ENCODE data around the gene PLA2G2A. TPM values are rescaled to one million over a fixed set of nuclear protein-coding genes. Genes with fewer than 3 reads are reported as not detected.
"Not testable (repeated sequence)": the region's sequence is repeated elsewhere in the genome, so short reads cannot be mapped to it uniquely, and the experiment has no call there.

The PLA2G2A gene
- total RNA-seq, 1 donor from 2014 or later, result 19.0 TPM

DNA sequence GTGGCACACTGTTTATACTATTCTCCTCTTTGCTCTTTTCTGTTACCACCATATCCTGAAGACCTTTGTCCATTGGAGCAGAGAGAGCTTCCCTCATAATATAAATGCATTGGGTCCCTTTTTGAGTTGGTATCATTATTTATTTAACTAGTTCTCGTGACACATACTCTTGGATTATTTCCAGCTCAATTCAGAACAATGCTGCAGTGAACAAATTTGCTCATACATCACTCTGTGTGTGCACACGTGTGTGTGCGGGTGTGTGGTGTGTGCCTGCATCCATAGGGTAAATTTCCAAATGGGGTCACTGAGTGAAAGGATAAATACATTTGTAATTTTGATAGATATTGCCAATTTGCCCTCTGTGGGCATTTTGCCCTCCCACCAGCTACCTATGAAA lies 5.8 kb downstream of the PLA2G2A start:
- no peak for DNase-seq (ENCODE audit: low spot score)

DNA sequence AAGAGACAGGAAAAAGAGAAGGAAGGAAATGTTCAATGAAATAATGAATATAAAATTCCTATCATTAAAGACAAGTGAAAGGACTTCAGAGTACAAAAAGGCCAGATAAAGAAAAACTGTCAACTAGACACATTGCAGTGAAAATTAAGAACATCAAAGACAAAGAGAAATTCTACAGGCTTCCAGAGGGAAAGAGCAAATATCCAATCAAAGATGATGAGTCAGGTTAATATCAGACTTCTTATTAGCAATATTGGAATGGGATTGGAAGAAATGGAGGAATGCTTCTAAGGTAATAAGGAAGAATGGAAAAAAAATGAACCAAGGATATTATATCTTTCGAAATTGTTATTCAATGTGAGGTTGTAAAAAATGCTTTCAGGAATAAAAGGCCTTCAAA lies 7.8 kb downstream of the PLA2G2A start:
- no peak for DNase-seq (ENCODE audit: low spot score)

DNA sequence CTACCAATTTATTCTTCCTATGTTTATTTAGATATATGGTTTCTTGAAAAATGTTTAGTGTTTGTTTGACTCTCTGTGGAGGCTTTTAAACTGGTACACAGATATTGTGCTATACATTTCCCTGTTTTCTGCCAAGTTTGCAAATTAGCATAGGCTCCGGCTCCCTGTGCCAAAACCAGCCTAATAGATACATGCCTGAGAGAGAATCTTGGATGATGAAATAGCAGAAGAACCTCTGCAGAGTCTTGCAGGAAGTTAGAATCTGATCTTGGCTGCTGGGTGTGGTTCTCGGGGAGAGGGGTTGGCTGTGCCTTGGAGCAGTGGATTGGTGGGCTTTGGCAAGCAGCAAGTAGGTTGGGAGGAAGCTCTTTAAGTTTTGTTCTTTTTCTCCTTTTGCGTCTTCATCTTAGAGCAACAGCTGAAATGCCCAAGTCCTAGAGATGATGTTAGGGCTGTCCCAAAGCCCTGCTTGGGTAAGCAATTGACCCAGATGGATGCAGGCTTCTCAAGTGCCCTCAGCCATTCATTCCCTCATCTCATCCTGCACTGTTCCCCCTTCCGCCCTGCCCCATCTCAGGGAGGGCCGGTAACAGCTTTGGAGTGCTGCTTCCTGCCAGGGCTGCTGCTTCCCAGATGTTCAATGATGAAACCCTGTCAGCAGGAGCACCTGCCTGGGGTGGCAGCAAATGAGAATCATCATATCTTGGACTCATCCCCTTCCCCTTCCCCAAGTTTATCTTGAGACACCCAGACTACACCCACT lies 9.3 kb downstream of the PLA2G2A start:
- no peak for DNase-seq (ENCODE audit: low spot score)

DNA sequence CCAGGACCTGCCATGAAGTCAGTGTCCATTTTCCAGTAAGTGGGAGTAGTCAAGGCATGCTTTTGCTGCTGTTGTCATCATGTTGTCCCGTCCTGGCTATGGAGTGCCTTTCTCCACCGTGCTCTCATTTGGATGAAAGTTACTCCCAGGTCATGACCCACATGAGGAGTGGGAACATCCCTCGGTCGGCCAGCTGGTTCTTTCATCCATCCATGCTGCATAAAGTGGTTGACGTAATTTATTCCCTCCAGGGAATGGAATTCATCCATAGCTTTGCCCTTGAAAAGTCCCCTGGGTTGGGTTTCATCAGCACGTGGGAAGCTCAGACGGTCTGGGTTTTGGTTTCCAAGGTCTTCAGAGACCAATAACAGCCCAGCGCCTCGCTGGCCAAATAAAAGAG lies 11.6 kb downstream of the PLA2G2A start:
- no peak for DNase-seq (ENCODE audit: low spot score)

DNA sequence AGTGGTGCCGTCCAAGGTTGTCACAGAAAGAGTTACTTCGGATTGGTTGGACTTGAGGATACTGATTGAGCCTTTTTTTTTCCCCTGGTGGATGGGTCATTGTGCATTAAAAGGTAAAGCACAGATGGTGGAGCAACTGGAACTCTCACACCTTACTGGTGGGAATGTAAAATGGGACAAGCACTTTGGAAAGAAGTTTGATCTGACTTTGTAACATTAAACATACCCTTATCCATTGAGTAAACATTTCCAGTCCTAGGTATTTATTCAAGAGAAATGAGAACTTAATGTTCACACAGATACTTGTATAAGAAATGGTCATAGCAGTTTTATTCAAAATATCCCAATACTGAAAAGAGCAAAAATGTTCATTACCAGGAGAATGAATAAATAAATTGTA lies 14.9 kb downstream of the PLA2G2A start:
- no peak for DNase-seq (ENCODE audit: low spot score)

DNA sequence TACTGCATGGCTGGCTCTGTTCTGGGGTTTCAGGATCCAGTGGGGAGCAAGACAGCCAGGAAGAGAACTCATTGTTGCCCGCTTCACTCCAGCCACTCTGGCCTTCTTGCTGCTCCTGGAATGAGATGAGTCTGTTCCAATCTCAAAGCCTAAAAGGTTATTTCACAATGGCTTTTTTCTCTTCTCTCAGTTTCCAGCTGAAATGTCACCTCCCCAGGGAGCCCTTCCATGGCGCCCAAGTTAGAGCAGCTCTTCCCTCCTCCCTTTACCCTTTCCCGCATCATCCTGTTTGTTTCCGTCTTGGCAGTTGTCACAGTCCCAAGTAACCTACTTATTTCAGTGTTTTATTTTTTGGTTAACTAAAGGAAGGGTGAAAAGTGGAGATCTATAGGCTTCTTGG lies 15.8 kb downstream of the PLA2G2A start:
- DNase-seq (ENCODE audit: low spot score), result no peak

DNA sequence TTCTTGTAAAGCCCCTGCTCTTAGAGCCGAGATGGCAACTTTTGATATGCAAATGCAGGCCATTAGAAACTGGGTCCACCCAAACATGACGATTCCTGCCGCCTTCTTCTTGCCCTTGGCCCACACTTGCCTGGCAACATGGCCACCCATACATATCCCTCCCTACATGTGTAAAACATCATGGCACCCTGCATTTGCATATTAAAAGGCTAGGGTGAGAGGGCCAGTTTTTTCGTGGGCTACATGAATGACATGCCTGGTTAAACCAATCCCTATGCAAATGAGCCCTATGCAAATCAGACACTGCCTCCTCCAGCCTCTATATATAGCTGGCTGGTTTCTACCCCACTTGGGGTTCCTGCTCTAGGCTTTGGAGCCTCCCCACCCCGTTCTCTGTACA lies 18.8 kb downstream of the PLA2G2A start:
- DNase-seq (ENCODE audit: low spot score), result no peak

DNA sequence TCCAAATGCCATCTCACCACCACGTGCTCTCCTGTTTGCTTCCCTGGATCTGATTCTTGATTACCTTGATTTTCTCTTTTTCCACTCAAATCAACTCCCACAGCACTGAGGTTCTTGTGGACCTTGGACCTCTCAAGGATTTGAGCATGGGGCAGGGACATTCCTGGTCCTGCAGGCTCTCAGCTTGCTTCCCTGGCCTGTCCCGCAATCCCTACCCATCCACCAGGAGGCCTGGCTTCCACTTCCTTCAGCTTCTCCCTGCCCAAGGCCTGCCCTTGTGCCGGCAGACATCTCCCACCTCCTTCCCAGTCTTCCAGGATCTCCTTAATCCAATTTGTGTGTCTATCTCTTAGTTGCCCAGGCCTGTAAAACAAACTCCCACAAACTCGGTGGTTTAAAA lies 21.6 kb downstream of the PLA2G2A start:
- DNase-seq (ENCODE audit: low spot score), result no peak

DNA sequence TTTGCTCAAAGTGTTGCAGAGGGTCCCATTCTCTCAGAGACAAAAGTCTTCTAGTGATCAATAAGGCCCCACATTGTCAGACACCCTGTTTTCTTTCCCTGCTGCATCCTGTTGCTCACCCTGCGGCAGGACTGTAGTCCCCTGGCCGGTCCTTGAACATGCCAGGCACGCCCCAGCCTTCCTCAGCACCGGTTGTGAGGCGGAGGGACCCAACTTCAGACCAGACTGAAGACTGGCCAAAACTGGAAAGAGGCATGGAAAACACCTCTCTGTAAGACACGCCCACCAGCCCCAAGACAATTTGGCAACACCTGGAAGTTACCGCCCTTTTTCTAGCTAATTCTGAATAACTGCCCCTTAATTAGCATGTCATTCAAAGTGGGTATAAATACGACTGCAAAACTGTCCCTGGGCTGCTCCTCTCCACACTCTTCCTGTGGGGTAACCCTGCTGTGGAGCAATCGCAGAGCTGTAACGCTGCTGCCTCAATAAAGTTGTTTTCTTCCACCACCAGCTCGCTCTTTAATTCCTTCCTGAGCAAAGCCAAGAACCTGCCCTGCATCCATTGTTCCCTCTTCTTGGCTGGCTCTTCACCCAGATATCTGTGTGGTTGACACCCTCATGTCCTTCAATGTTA lies 23.8 kb downstream of the PLA2G2A start:
- no peak for DNase-seq (ENCODE audit: low spot score)

DNA sequence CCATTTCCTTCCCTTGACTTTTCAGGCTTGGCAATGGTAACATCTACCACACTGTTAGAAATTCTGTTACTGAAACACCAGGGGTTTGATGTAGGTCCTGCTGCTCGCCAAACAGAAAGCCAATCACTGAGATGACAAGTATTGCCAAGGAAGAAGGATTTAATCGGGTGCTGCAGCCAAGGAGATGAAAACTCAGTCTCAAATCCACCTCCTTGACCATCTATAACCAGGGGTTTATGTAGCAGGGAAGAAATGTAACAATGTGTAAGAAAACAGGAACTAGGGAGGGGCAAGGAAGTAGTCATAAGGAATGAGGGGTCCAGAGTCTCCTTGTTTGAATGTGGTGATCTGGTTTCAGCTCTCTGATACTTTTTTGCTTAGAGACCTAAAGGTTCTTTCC lies 25.4 kb downstream of the PLA2G2A start:
- no peak for DNase-seq (ENCODE audit: low spot score)

DNA sequence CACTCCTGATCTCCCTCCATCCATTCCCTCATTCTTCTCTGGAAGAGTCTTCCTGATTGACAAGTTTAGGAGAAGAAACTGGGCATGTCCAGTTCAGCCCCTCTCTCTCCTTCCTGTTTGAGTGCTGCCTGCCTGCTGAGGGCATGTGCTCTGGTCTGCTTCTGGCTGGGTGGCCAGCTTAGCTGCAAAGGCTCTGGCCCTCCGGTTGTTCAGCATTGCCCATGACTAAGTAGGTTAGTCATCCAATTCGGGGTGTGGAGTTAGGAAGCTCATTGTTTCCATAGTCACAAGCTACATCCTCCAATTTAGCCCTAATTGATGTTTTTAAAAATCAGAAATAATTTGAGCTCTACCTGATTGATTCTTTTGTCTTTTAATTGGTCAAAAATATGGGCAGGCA lies 30.4 kb downstream of the PLA2G2A start:
- no peak for DNase-seq (ENCODE audit: low spot score)

DNA sequence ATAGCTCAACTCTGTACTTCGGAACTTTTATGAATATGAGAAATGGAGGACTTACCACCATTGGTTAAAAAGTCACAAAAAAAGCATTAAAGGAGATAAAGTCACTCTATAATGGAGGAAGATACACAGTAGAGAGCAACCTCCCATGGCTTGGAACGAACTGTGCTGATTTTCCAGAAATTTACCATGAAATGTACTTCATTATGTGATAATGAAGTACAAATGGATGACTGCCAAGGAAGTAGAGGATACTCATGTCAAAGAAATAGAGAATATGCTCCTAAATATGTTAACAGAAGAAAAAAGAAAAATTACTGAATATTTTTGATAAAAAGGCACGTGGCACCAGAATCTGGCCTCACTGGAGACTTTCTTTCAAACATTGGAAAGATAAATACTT lies 32.4 kb downstream of the PLA2G2A start:
- no peak for DNase-seq (ENCODE audit: low spot score)

DNA sequence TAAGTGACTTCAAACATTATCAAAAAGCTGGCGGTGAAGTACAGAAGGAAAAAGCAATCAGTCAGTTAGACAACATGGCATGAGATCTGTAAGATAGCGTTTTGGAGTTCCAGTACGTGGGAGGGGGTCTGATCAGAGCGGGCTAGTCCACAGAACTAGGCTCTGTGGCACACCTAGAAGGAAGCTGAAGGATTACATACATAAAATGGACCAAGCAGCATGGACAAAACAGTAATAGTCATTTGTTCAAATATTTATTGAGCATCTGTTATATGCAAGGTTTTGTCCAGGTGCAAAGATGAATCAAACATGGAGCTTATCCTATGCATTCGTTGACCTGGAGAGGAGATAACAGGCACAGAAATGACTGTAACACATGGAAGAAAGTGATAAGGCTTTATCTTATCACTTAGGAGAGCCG lies 33.1 kb downstream of the PLA2G2A start:
- DNase-seq (ENCODE audit: low spot score), result no peak

DNA sequence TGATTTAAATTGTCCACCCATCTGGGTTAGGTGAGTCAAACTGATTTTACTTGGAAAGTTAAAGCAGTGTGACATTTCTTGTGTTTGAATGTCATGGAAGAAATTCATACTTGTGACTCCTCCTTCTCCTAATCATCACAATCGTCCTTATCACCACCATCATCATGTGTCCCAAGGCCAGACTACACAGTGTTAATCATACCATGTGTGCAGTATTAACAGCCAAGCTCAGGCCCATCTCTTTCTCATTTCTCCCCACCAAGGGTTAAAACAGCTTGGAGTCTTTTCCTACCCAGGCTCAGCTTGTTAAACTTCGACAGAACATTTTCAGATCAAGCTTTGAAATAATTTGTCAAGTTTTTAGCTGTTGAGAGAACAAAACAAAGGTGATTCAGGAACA lies 33.5 kb downstream of the PLA2G2A start:
- DNase-seq (ENCODE audit: low spot score), result no peak

DNA sequence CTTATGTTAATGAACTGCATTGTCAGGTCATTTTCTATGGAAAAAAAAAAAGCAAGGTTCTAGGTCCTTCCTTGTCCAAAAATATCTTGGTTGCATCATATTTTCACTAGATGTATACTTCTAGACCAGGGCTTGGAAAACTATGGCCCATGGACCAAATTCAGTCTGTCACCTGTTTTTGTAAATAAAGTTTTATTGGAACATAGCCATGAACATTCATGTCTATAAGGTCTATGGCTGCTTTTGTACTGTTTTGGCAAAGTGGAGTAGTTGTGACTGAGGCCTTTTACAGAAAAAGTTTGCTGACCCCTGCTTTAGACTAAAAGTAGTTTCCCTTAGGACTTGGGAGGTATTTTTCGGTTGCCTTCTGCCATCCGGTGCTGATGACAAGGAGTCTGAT lies 36.8 kb downstream of the PLA2G2A start:
- DNase-seq (ENCODE audit: low spot score), result no peak

DNA sequence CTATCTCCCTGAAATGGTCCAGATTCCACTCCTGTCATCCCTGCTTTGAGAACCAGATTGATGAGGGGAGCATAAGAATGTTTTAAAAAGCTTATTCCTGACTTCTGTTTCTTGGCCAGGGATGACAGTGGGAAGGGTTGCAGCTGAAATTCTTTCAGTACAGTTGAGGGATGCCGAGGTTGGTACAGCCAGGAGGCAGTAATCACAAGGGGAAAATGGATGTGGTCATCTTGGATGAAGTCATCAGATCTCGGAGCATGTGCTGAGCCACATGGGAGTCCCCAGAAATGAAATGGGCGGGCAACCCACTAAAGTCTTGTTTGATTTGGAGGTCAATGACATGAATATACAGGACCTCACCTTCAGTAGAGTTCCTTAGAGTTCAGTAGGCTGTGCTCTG lies 37.3 kb downstream of the PLA2G2A start:
- DNase-seq (ENCODE audit: low spot score), result no peak

DNA sequence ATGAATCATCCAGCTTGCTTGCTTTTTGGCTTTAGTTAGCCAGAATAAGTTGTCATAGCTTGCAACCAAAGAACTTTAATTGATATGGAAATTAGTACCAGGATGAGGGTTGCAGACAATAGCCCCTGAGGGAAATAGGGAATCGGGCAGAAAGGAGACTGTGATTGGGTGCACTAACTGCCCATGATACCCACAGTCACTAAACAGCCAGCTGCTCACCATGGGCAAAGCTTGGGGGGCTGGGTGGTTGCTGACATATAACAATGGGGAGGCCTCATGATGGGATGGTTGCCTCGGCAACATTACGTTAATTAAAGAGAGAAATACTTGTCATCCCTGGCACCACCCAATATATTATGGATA lies 38.2 kb downstream of the PLA2G2A start:
- DNase-seq (ENCODE audit: low spot score), result no peak

DNA sequence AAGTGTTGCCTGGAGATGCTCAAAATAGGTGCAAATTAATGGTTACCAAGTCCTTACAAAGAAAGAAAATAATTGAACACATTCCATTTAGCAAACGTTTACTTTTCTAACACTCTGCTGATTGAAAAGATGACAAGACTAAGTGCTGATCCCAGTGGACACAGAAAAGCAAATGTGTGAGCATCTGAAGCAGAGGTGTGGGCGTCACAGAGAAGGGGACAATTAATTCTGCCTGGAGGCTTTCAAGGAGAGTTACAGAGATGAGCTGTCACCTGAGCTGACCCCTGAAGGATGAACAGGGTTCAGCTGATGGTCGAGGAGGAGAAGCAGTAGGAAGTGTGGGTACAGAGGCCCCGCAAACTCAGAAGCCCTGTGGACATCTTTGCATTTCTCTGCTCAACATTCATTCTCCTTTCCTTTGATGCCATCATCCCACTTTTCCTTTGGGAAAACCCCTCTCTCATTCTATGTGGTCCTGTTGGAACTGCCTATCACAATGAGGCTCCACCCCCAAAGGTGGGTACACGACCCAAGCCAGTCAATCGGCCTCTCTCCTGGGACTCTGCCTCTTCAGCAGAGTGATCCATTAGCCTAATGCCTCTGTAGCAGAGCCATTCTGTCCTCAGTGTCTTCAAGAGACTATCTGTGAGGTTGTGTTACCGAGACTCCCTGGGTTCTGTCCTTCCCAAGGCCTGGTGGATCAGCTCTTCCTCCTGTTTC lies 38.8 kb downstream of the PLA2G2A start:
- DNase-seq (ENCODE audit: low spot score), result no peak

DNA sequence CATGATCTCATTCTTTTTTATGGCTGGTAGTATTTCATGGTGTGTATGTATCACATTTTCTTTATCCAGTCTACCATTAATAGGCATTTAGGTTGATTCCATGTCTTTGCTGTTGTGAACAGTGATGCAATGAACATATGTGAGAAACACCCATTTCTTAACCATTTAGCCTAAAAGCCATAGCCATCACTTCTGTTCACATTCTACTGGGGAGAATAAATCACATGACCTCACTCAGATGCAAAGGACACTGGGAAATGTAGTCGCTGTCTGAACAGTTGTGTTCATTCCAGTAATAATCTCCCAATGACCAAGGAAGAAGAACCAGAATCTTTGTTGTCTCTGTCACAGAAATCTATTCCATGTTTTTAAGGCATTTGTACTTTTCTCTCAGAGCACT lies 40.9 kb downstream of the PLA2G2A start:
- no peak for DNase-seq (ENCODE audit: low spot score)

DNA sequence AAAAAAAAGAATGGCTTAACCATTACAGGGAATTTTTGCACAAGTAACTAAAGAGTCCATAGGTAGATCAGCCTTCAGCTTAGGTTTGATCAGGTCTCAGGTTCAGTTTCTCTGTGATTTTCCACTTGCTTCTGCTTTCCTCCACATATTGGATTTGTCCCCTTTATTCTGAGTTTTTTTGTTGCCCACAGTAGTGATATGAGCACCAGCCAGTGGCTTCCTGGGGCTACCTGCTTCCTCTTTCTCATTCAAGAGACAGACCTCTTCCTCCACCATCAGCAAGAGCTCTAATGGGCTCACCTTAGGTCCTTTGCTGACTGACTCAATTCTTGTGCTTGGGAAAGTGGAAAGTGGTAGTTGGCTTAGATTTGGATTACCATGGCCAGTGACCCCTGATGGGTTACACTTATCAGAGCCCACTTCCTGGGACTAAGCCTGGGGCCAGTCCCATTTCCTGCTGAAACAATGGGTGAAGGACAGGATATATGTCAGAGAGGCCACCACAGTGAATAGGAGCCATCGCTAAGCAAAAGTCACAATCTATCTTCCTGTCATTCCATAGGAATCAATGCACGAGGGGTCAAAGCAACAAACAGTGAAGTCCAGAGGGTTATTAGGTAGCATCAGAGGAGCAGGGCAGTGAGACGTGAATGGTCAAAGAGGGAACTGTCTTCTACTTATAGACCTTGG lies 43.2 kb downstream of the PLA2G2A start:
- DNase-seq (ENCODE audit: low spot score), result no peak

DNA sequence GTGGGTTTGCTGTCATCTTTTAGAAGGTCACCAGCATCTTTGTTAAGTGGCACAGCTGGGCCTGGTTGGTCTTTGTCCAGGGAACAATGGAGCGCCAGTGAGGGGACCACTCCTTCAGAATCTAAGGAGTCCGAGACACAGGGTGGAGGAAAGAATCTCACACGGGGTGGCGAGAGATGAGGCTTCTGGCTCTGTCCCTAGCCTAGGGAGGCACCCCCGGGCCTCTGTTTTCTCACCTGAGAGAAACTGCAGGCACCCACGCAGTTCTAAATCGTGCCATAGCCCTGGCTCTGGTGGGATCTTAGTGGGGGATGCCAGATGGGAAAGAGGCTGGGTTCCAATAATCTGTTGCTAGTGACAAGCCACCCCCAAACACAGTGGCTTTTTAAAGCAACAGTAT lies 45.1 kb downstream of the PLA2G2A start:
- no peak for DNase-seq (ENCODE audit: low spot score)

DNA sequence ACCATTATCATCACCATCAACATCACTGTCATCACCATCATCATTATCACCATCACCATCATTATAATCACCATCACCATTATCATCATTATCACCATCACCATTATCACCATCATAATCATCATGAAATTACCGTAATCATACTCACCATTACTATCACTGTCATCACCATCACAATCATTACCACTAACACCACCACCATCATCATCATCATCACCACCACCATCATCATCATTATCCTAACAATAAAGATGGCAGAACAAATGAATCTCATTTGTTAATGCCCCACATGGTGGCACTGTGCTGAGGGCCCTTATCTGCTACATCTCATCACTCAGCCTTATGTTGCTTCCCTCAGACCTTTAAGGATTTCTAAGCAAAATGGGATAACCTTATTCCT lies 46.6 kb downstream of the PLA2G2A start:
- DNase-seq (ENCODE audit: low spot score), result no peak

DNA sequence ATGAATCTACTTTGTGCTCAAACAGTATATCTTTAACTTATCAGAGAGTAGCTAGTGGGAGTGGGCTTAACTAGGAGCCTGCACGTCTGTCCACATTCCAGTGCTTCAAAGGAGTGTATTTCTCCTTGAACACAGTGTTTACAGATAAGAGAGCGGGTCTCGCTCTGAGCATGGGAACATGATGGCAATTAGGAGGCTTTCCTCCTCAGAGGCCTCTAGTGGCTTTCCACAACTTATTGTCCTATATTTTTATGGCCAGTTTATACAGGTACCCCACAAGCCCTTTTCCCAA lies 52.3 kb downstream of the PLA2G2A start:
- DNase-seq (ENCODE audit: low spot score), result not testable (repeated sequence)
